Measurements from ENCODE around the gene ADM.

GRCh38 chr11:10327254-10327653 is 22.4 kb downstream of the ADM start:
- TF ChIP-seq CTCF (IDR thresholded peaks at IDR 0.05), result no peak
- no peak for TF ChIP-seq EZH2 (IDR thresholded peaks at IDR 0.05; ENCODE audit: borderline replicate concordance, insufficient read depth, low read depth, low read length, poor library complexity, severe bottlenecking)
